Osteocyte (in vitro differentiated cells): ENCODE measurements around the gene CCDC192. TPM values are rescaled to one million over a fixed set of nuclear protein-coding genes. Genes with fewer than 3 reads are reported as not detected.

Experiments
- DNase-seq: peaks from one replicate; pipeline ENCODE4 v3.0.0; 2021; ENCODE audit warnings: mixed read lengths; ENCODE audit not compliant: unreplicated experiment; ENCODE audit errors: extremely low spot score
- H3K27ac Mint-ChIP-seq: one replicate; pipeline ENCODE4 v1.8.0; 2021; ENCODE audit warnings: mild to moderate bottlenecking, mixed read lengths; ENCODE audit not compliant: unreplicated experiment
- H3K27me3 Mint-ChIP-seq: one replicate; pipeline ENCODE4 v1.8.0; 2021; ENCODE audit warnings: mixed read lengths; ENCODE audit not compliant: unreplicated experiment
- H3K36me3 Mint-ChIP-seq: one replicate; pipeline ENCODE4 v1.8.0; 2021; ENCODE audit warnings: mixed read lengths; ENCODE audit not compliant: unreplicated experiment
- H3K4me1 Mint-ChIP-seq: one replicate; pipeline ENCODE4 v1.8.0; 2021; ENCODE audit warnings: mixed read lengths; ENCODE audit not compliant: unreplicated experiment
- H3K4me3 Mint-ChIP-seq: one replicate; pipeline ENCODE4 v1.8.0; 2021; ENCODE audit warnings: mild to moderate bottlenecking, moderate library complexity, mixed read lengths; ENCODE audit not compliant: unreplicated experiment
- H3K9me3 Mint-ChIP-seq: one replicate; pipeline ENCODE4 v1.8.0; 2021; ENCODE audit warnings: mixed read lengths; ENCODE audit not compliant: unreplicated experiment
- total RNA-seq: library from RNA; stranded (reverse); gene quantifications from 2 replicates; pipeline ENCODE4 v1.2.1, GENCODE V29; 2021
- TF ChIP-seq, protein P1 (sequence below): fragments of 200-600 bp; sonication (generic); IDR thresholded peaks from 2 replicates; pipeline ENCODE4 v1.5.0; 2021; ENCODE audit warnings: antibody characterized with exemption, mild to moderate bottlenecking, moderate library complexity

The CCDC192 gene
- total RNA-seq, 1 donor from 2014 or later: not detected

- TF ChIP-seq, protein P1, sequence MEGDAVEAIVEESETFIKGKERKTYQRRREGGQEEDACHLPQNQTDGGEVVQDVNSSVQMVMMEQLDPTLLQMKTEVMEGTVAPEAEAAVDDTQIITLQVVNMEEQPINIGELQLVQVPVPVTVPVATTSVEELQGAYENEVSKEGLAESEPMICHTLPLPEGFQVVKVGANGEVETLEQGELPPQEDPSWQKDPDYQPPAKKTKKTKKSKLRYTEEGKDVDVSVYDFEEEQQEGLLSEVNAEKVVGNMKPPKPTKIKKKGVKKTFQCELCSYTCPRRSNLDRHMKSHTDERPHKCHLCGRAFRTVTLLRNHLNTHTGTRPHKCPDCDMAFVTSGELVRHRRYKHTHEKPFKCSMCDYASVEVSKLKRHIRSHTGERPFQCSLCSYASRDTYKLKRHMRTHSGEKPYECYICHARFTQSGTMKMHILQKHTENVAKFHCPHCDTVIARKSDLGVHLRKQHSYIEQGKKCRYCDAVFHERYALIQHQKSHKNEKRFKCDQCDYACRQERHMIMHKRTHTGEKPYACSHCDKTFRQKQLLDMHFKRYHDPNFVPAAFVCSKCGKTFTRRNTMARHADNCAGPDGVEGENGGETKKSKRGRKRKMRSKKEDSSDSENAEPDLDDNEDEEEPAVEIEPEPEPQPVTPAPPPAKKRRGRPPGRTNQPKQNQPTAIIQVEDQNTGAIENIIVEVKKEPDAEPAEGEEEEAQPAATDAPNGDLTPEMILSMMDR: no peak
- Mint-ChIP-seq H3K27ac (no peak overlapping the region), H3K4me1 (no peaks in the 10 kb centered on the region), H3K4me3 (no peak overlapping the region), H3K27me3 (no peaks in the 10 kb centered on the region), H3K9me3 (no peaks in the 10 kb centered on the region), H3K36me3 (no peaks in the 10 kb centered on the region)
- no peak for DNase-seq
These were observed 277.7 kb downstream of the CCDC192 start for GRCh38 chr5:127980843-127981242.

GRCh38 chr5:127981498-127981897, 278.3 kb downstream of the CCDC192 start:
- Mint-ChIP-seq H3K4me3 (no peak overlapping the region), H3K9me3 (no peaks in the 10 kb centered on the region), H3K4me1 (peaks cover 2% of the 10 kb centered on the region), H3K27me3 (no peaks in the 10 kb centered on the region), H3K36me3 (no peaks in the 10 kb centered on the region), H3K27ac (no peak overlapping the region)
- TF ChIP-seq, protein P1: no peak
- no peak for DNase-seq

- no peak overlapping the region for H3K4me3 Mint-ChIP-seq
- H3K9me3 Mint-ChIP-seq: no peaks in the 10 kb centered on the region
- H3K4me1 Mint-ChIP-seq: peaks cover 21% of the 10 kb centered on the region
- TF ChIP-seq, protein P1: no peak
- H3K27ac Mint-ChIP-seq: no peak overlapping the region
- DNase-seq: no peak
- no peaks in the 10 kb centered on the region for H3K27me3 Mint-ChIP-seq
- no peaks in the 10 kb centered on the region for H3K36me3 Mint-ChIP-seq
These were observed 282.7 kb downstream of the CCDC192 start for GRCh38 chr5:127985811-127986325.

- peaks cover 21% of the 10 kb centered on the region for H3K4me1 Mint-ChIP-seq
- no peak overlapping the region for H3K4me3 Mint-ChIP-seq
- no peak for DNase-seq
- TF ChIP-seq, protein P1: no peak
- peaks cover 4% of the 10 kb centered on the region for H3K9me3 Mint-ChIP-seq
- H3K27me3 Mint-ChIP-seq: no peaks in the 10 kb centered on the region
- H3K27ac Mint-ChIP-seq: peak overlapping the region; percentile 90
- peaks cover 3% of the 10 kb centered on the region for H3K36me3 Mint-ChIP-seq
These were observed 284.4 kb downstream of the CCDC192 start for GRCh38 chr5:127987354-127988145.

GRCh38 chr5:127988146-127988760, 285.1 kb downstream of the CCDC192 start:
- H3K27me3 Mint-ChIP-seq: no peaks in the 10 kb centered on the region
- peak overlapping the region; percentile 90 for H3K27ac Mint-ChIP-seq
- TF ChIP-seq, protein P1: no peak
- peaks cover 8% of the 10 kb centered on the region for H3K9me3 Mint-ChIP-seq
- DNase-seq: no peak
- H3K36me3 Mint-ChIP-seq: peaks cover 7% of the 10 kb centered on the region
- no peak overlapping the region for H3K4me3 Mint-ChIP-seq
- H3K4me1 Mint-ChIP-seq: peaks cover 21% of the 10 kb centered on the region
